Endodermal cell (in vitro differentiated cells): Measurements from ENCODE around the gene SCFD1. TPM values are rescaled to one million over a fixed set of nuclear protein-coding genes. Genes with fewer than 3 reads are reported as not detected.
A peak's percentile ranks its signal among the peaks of the same experiment; 100 is the strongest.
"Not testable (repeated sequence)": the region's sequence is repeated elsewhere in the genome, so short reads cannot be mapped to it uniquely, and the experiment has no call there.

Experiments used
- DNase-seq: peaks from one replicate; pipeline ENCODE4 v3.0.0-alpha.2; 2017
- H3K27ac ChIP-seq: 2 replicates; pipeline ENCODE4 v1.5.1; 2013; ENCODE audit warnings: mild to moderate bottlenecking, low read depth, low read length, moderate library complexity
- H3K27me3 ChIP-seq: 2 replicates; pipeline ENCODE4 v1.6.1; 2013; ENCODE audit warnings: mild to moderate bottlenecking, low read length, moderate library complexity; ENCODE audit not compliant: insufficient read depth, control insufficient read depth, poor library complexity, severe bottlenecking
- H3K36me3 ChIP-seq: 2 replicates; pipeline ENCODE4 v1.7.0; 2013; ENCODE audit warnings: mild to moderate bottlenecking, low read length, moderate library complexity; ENCODE audit not compliant: control insufficient read depth, insufficient read depth
- H3K4me1 ChIP-seq: one replicate; pipeline ENCODE4 v1.7.0; 2013; ENCODE audit warnings: low read length; ENCODE audit not compliant: control insufficient read depth, insufficient read depth
- H3K4me3 ChIP-seq: 2 replicates; pipeline ENCODE4 v1.5.1; 2013; ENCODE audit warnings: mild to moderate bottlenecking, low read length, moderate library complexity
- H3K9ac ChIP-seq: 2 replicates; pipeline ENCODE4 v1.6.1; 2013; ENCODE audit warnings: mild to moderate bottlenecking, low read length, moderate library complexity; ENCODE audit not compliant: poor library complexity, severe bottlenecking; ENCODE audit errors: extremely low read depth
- H3K9me3 ChIP-seq: 2 replicates; pipeline ENCODE4 v1.6.1; 2013; ENCODE audit warnings: mild to moderate bottlenecking, low read length, moderate library complexity; ENCODE audit not compliant: control insufficient read depth
- H3K27ac Mint-ChIP-seq: 2 replicates; pipeline ENCODE4 v1.8.0; 2020; ENCODE audit warnings: mixed read lengths
- H3K27me3 Mint-ChIP-seq: 2 replicates; pipeline ENCODE4 v1.8.0; 2021; ENCODE audit warnings: mild to moderate bottlenecking, mixed read lengths; ENCODE audit not compliant: insufficient read depth
- H3K36me3 Mint-ChIP-seq: 2 replicates; pipeline ENCODE4 v1.8.0; 2020; ENCODE audit warnings: low read depth, mixed read lengths
- H3K4me1 Mint-ChIP-seq: 2 replicates; pipeline ENCODE4 v1.8.0; 2020; ENCODE audit warnings: mixed read lengths
- H3K4me3 Mint-ChIP-seq: 2 replicates; pipeline ENCODE4 v1.8.0; 2020; ENCODE audit warnings: mild to moderate bottlenecking, moderate library complexity, mixed read lengths
- H3K9me3 Mint-ChIP-seq: 2 replicates; pipeline ENCODE4 v1.8.0; 2020; ENCODE audit warnings: mild to moderate bottlenecking, mixed read lengths
- WGBS, 2 experiments: methylation state at CpG; one replicate each; pipeline versions ENCODE4 v1.1.5 to v1.1.7; 2013; ENCODE audit warnings: missing lambda C conversion rate in 2 of 2, mixed read lengths in 1 of 2; ENCODE audit not compliant: insufficient coverage in 1 of 2, insufficient read length in 1 of 2; 5-methylcytosine and 5-hydroxymethylcytosine counted together
- total RNA-seq, 2 donors: library from RNA; stranded (reverse); fragmentation: NEBNext Ultra II Directional in 1 of 2; extraction: Animal tissue kit (Norgen Biotek cat#: 25700) in 1 of 2; gene quantifications; 2 replicates in 1 of 2; 3 replicates in 1 of 2; pipeline ENCODE4 v1.2.1, GENCODE V29; 2021
- TF ChIP-seq, protein P1 (sequence below): fragments of 200-600 bp; sonication (generic); conservative IDR thresholded peaks from 2 replicates; pipeline ENCODE4 v1.5.0; 2021; ENCODE audit warnings: antibody characterized with exemption, mild to moderate bottlenecking

SCFD1 gene
- total RNA-seq, 2 donors from 2014 or later = 82.4 to 98.4 TPM

DNA sequence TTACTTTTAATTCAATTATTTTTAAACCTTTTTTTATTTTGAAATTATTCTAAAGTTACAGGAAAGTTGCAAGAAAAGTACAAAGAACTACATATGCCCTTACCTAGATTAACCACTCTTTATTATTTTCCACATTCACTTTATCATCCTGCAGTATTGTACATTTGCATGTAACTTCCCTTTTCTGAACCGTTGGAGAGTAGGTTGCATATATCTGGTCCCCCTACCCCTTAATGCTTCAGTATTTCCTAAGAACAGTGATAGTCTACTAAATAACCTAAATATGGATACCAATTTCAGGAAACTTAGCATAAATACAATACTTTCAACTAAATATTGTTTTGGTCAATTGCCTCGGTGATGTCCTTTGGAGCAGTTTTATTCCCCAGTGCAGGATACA lies 48.2 kb upstream of the SCFD1 start:
- no peaks in the 10 kb centered on the region for H3K27me3 ChIP-seq
- H3K4me1 Mint-ChIP-seq = peaks cover 83% of the 10 kb centered on the region
- no peaks in the 10 kb centered on the region for H3K36me3 Mint-ChIP-seq
- H3K27ac ChIP-seq = no peak overlapping the region
- H3K9me3 ChIP-seq = no peaks in the 10 kb centered on the region
- H3K4me1 ChIP-seq = peaks cover 10% of the 10 kb centered on the region
- WGBS, 2 experiments = 89 to 100% methylated on average over 1 to 2 of the region's 2 CpGs
- DNase-seq = no peak
- no peak overlapping the region for H3K4me3 ChIP-seq
- H3K27me3 Mint-ChIP-seq = no peaks in the 10 kb centered on the region
- H3K9ac ChIP-seq = no peak overlapping the region
- H3K4me3 Mint-ChIP-seq = no peak overlapping the region
- no peak overlapping the region for H3K27ac Mint-ChIP-seq
- H3K36me3 ChIP-seq = no peaks in the 10 kb centered on the region
- no peaks in the 10 kb centered on the region for H3K9me3 Mint-ChIP-seq
- TF ChIP-seq, protein P1, sequence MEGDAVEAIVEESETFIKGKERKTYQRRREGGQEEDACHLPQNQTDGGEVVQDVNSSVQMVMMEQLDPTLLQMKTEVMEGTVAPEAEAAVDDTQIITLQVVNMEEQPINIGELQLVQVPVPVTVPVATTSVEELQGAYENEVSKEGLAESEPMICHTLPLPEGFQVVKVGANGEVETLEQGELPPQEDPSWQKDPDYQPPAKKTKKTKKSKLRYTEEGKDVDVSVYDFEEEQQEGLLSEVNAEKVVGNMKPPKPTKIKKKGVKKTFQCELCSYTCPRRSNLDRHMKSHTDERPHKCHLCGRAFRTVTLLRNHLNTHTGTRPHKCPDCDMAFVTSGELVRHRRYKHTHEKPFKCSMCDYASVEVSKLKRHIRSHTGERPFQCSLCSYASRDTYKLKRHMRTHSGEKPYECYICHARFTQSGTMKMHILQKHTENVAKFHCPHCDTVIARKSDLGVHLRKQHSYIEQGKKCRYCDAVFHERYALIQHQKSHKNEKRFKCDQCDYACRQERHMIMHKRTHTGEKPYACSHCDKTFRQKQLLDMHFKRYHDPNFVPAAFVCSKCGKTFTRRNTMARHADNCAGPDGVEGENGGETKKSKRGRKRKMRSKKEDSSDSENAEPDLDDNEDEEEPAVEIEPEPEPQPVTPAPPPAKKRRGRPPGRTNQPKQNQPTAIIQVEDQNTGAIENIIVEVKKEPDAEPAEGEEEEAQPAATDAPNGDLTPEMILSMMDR = no peak

DNA sequence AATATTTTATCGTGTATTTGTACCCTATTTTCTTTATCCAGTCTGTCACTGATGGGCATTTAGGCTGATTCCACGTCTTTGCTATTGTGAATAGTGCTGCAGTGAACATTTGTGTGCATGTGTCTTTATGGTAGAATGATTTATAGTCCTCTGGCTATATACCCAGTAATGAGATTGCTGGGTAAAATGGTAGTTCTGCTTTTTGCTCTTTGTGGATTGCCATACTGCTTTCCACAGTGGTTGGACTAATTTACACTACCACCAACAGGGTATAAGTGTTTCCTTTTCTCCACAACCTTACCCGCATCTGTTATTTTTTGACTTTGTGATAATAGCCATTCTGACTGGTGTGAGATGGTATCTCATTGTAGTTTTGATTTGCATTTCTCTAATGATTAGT lies 47.3 kb upstream of the SCFD1 start:
- H3K27me3 ChIP-seq, DNase-seq, H3K27ac ChIP-seq, H3K9ac ChIP-seq, H3K36me3 ChIP-seq, H3K4me3 ChIP-seq, H3K4me3 Mint-ChIP-seq, H3K36me3 Mint-ChIP-seq, H3K9me3 ChIP-seq, H3K9me3 Mint-ChIP-seq, H3K27me3 Mint-ChIP-seq: not testable (repeated sequence)
- peaks cover 78% of the 10 kb centered on the region for H3K4me1 Mint-ChIP-seq
- H3K4me1 ChIP-seq = peaks cover 10% of the 10 kb centered on the region
- peak overlapping the region; percentile 75 for H3K27ac Mint-ChIP-seq
- 95 to 100% methylated on average over 1 to 3 of the region's 3 CpGs for WGBS, 2 experiments

GRCh38 chr14:30576333-30576732 lies 45.8 kb upstream of the SCFD1 start:
- H3K27ac ChIP-seq, H3K9me3 ChIP-seq, H3K9ac ChIP-seq, H3K27me3 ChIP-seq, H3K36me3 Mint-ChIP-seq, H3K4me3 ChIP-seq, DNase-seq, H3K4me3 Mint-ChIP-seq, H3K9me3 Mint-ChIP-seq, H3K27me3 Mint-ChIP-seq, H3K36me3 ChIP-seq: not testable (repeated sequence)
- peak overlapping the region; percentile 3 for H3K27ac Mint-ChIP-seq
- H3K4me1 Mint-ChIP-seq = peaks cover 62% of the 10 kb centered on the region
- peaks cover 10% of the 10 kb centered on the region for H3K4me1 ChIP-seq
- WGBS, 2 experiments = 100% methylated on average over 1 of the region's 1 CpG

- Mint-ChIP-seq H3K4me3 (no peak overlapping the region), H3K9me3 (peaks cover 24% of the 10 kb centered on the region), H3K27me3 (no peaks in the 10 kb centered on the region), H3K36me3 (peaks cover 39% of the 10 kb centered on the region), H3K27ac (no peak overlapping the region), H3K4me1 (peaks cover 25% of the 10 kb centered on the region)
- 100% methylated on average over 1 of the region's 2 CpGs; no CpG with 5 or more reads in 1 of the 2 experiments for WGBS, 2 experiments
- H3K4me3 ChIP-seq = no peak overlapping the region
- no peak overlapping the region for H3K27ac ChIP-seq
- no peaks in the 10 kb centered on the region for H3K27me3 ChIP-seq
- no peak overlapping the region for H3K9ac ChIP-seq
- peaks cover 40% of the 10 kb centered on the region for H3K36me3 ChIP-seq
- TF ChIP-seq, protein P1 = no peak
- H3K9me3 ChIP-seq = peaks cover 27% of the 10 kb centered on the region
- peaks cover 10% of the 10 kb centered on the region for H3K4me1 ChIP-seq
- DNase-seq = no peak
These were observed 41.4 kb upstream of the SCFD1 start for GRCh38 chr14:30580616-30581282.
